K562 (cell line): ENCODE results near the gene MPZL1. TPM values are rescaled to one million over a fixed set of nuclear protein-coding genes. Genes with fewer than 3 reads are reported as not detected.

Experiments
- ATAC-seq: fragments of 200-7000 bp; cut with Tn5 transposase; 3 replicates; pipeline ENCODE4 v1.9.1; 2020; ENCODE audit warnings: moderate library complexity
- BruUV-seq: library from RNA; stranded (reverse); fragments of 400-500 nt; replicated peaks from 2 replicates; lab custom pipeline; 2021; lab: Mats Ljungman, UMichigan
- CTCF ChIA-PET: fragments of 300-600 bp; formaldehyde crosslinking; extraction: SDS; loops from one replicate; lab custom pipeline; 2021; ENCODE audit warnings: low intra/inter-chr PET ratio; lab: Yijun Ruan, JAX
- POLR2A ChIA-PET: fragments of 300-600, 350-650 bp; sonication (Branson Sonifier 250); formaldehyde crosslinking; extraction: SDS; loops from one replicate; lab custom pipeline; 2021; ENCODE audit warnings: antibody characterized with exemption, inconsistent platforms; lab: Yijun Ruan, JAX
- DNase-seq, 4 experiments: peaks; one replicate each; pipeline versions ENCODE4 v3.0.0 to v3.0.0-alpha.2; 2011 to 2018; ENCODE audit warnings: low spot score in 3 of 4, mixed read lengths in 3 of 4; ENCODE audit errors: extremely low read depth in 1 of 4
- FAIRE-seq: peaks from 2 replicates; lab custom pipeline; 2011; peaks lifted over from hg19 to GRCh38; lab: Jason Lieb, UNC
- H2AFZ ChIP-seq: 2 replicates; pipeline ENCODE4 v1.6.0; 2011; ENCODE audit warnings: low read depth, low read length, control low read depth, inconsistent platforms
- H3K27ac ChIP-seq: fragments of 200-600 bp; 3 replicates; pipeline ENCODE4 v1.8.0; 2011; ENCODE audit warnings: low read depth, mild to moderate bottlenecking, control low read depth, inconsistent platforms, low read length, moderate library complexity, mixed read lengths; ENCODE audit errors: extremely low read depth
- H3K27me3 ChIP-seq, 2 experiments: fragments of 300-600 bp in 1 of 2; 2 replicates in 1 of 2; 3 replicates in 1 of 2; pipeline versions ENCODE4 v1.6.0 to v1.8.0; 2011; ENCODE audit warnings: inconsistent platforms in 2 of 2, low read length in 2 of 2, mild to moderate bottlenecking in 1 of 2, mixed read lengths in 1 of 2, moderate library complexity in 1 of 2; ENCODE audit not compliant: control insufficient read depth in 2 of 2, insufficient read depth in 2 of 2
- H3K36me3 ChIP-seq: fragments of 300-600 bp; 3 replicates; pipeline ENCODE4 v1.8.0; 2011; ENCODE audit warnings: mild to moderate bottlenecking, low read length, inconsistent platforms; ENCODE audit not compliant: control insufficient read depth, insufficient read depth
- H3K4me1 ChIP-seq, 2 experiments: fragments of 200-600 bp in 1 of 2; replicated peaks in 1 of 2; 2 replicates in 1 of 2; 3 replicates in 1 of 2; pipeline versions ENCODE4 v1.5.1 to v1.8.0; 2011; ENCODE audit warnings: inconsistent platforms in 2 of 2, low read length in 2 of 2, mild to moderate bottlenecking in 1 of 2, mixed read lengths in 1 of 2, moderate library complexity in 1 of 2; ENCODE audit not compliant: control insufficient read depth in 2 of 2, insufficient read depth in 2 of 2
- H3K4me2 ChIP-seq: 2 replicates; pipeline ENCODE4 v1.6.1; 2011; ENCODE audit warnings: low read length, control low read depth, inconsistent platforms, mixed read lengths; ENCODE audit not compliant: insufficient read depth
- H3K4me3 ChIP-seq: fragments of 200-600 bp; sonication (generic), shearing (Covaris generic); 2 replicates; pipeline ENCODE4 v1.5.1; 2016; ENCODE audit warnings: control low read depth, inconsistent platforms
- H3K79me2 ChIP-seq: fragments of 200-600 bp; 3 replicates; pipeline ENCODE4 v1.8.0; 2011; ENCODE audit warnings: low read length, inconsistent platforms; ENCODE audit not compliant: control insufficient read depth, insufficient read depth
- H3K9ac ChIP-seq, 2 experiments: 2 replicates each; pipeline versions ENCODE4 v1.6.0 to v1.6.1; 2011; ENCODE audit warnings: low read depth in 2 of 2, low read length in 2 of 2, control low read depth in 1 of 2, inconsistent platforms in 1 of 2, mild to moderate bottlenecking in 1 of 2, mixed read lengths in 1 of 2; ENCODE audit not compliant: insufficient read depth in 1 of 2
- H3K9me1 ChIP-seq: one replicate; pipeline ENCODE4 v1.6.0; 2011; ENCODE audit warnings: inconsistent platforms, mild to moderate bottlenecking, low read length, moderate library complexity; ENCODE audit not compliant: control insufficient read depth, insufficient read depth
- H3K9me3 ChIP-seq: replicated peaks from 2 replicates; pipeline ENCODE4 v1.5.1; 2011; ENCODE audit warnings: low read depth, low read length, inconsistent platforms; ENCODE audit not compliant: control insufficient read depth, insufficient read depth
- H4K20me1 ChIP-seq: replicated peaks from 2 replicates; pipeline ENCODE4 v1.6.1; 2011; ENCODE audit warnings: low read length, inconsistent platforms, mixed read lengths; ENCODE audit not compliant: control insufficient read depth, insufficient read depth
- PRPF4 ChIP-seq: fragments of 200-400 bp; formaldehyde crosslinking; IDR thresholded peaks from one replicate; pipeline ENCODE4 v1.6.1; 2017; ENCODE audit warnings: low read length, low read depth, mild to moderate bottlenecking; ENCODE audit not compliant: insufficient read depth, poor library complexity, severe bottlenecking
- SP2 ChIP-seq: IDR thresholded peaks from 2 replicates; pipeline ENCODE4 v1.6.1; 2011; ENCODE audit warnings: mild to moderate bottlenecking, low read depth, low read length, moderate library complexity; ENCODE audit not compliant: poor library complexity, severe bottlenecking; ENCODE audit errors: extremely low read depth
- ZNF561 ChIP-seq: fragments of 450-650 bp; formaldehyde crosslinking; conservative IDR thresholded peaks from 2 replicates; pipeline ENCODE4 v1.4.0; 2020; ENCODE audit warnings: mild to moderate bottlenecking, moderate library complexity
- ZNF589 ChIP-seq: fragments of 200-800 bp; sonication (Bioruptor generic); IDR thresholded peaks from 2 replicates; pipeline ENCODE4 v1.6.1; 2016; ENCODE audit warnings: low read depth, missing genetic modification characterization, missing compliant biosample characterization
- WGBS: fragments of 100-300 bp; shearing (Covaris generic); methylation state at CpG from one replicate; pipeline ENCODE4 v1.1.6; 2016; ENCODE audit warnings: low coverage, mixed read lengths; ENCODE audit not compliant: insufficient coverage; ENCODE audit errors: missing lambda C conversion rate; 5-methylcytosine and 5-hydroxymethylcytosine counted together
- in situ Hi-C: fragments of 300-500 bp; cut with MboI; formaldehyde crosslinking; loops from 4 replicates; pipeline ENCODE4 v1.15.0; 2018; ENCODE audit warnings: inconsistent platforms, mixed read lengths
- intact Hi-C: fragments of 100-400 bp; cut with micrococcal nuclease; formaldehyde crosslinking; loops from 2 replicates; pipeline ENCODE4 v1.14.2; 2022
- polyA plus RNA-seq, 8 experiments: library from polyadenylated mRNA; depleted of rRNA in 4 of 8; stranded (reverse) in 5 of 8; unstranded in 3 of 8; fragments of >200 nt; fragmentation: Nextera tagmentation in 2 of 8; fragmentation: Illumina TruSeq in 1 of 8; extraction: Ambion mirVana in 2 of 8; extraction: Trizol in 1 of 8; gene quantifications; 2 replicates each; pipeline versions ENCODE4 v1.2.1 to v1.2.3, GENCODE V29; 2011 to 2014; ENCODE audit warnings: inconsistent platforms in 1 of 8, missing spikeins in 1 of 8
- total RNA-seq, 7 experiments: library from RNA; depleted of rRNA in 6 of 7; stranded (reverse); fragments of >200 nt in 6 of 7; fragmentation: Illumina TruSeq in 2 of 7; extraction: Trizol in 2 of 7; gene quantifications; 2 replicates each; pipeline versions ENCODE4 v1.2.1 to v1.2.3, GENCODE V29; 2011 to 2021; ENCODE audit warnings: low replicate concordance in 1 of 7
- TF ChIP-seq, protein P1 (sequence below), 3 experiments: fragments of 200-800 bp in 1 of 3; fragments of 250-450 bp in 1 of 3; fragments of 450-650 bp in 1 of 3; sonication (Bioruptor Pico) in 1 of 3; sonication (Bioruptor generic) in 1 of 3; formaldehyde crosslinking in 1 of 3; IDR thresholded peaks; 2 replicates each; pipeline versions ENCODE4 v1.6.1 to v1.8.0; 2016 to 2022; ENCODE audit warnings: mild to moderate bottlenecking in 2 of 3, missing genetic modification characterization in 2 of 3, missing compliant biosample characterization in 1 of 3, moderate library complexity in 1 of 3

MPZL1 gene
- total and polyA plus RNA-seq, 9 of the 15 experiments (the other 6 are each of a cell fraction or from before 2014, with no cell fraction given) = 14.5 to 153 (median 66.5) TPM

DNA sequence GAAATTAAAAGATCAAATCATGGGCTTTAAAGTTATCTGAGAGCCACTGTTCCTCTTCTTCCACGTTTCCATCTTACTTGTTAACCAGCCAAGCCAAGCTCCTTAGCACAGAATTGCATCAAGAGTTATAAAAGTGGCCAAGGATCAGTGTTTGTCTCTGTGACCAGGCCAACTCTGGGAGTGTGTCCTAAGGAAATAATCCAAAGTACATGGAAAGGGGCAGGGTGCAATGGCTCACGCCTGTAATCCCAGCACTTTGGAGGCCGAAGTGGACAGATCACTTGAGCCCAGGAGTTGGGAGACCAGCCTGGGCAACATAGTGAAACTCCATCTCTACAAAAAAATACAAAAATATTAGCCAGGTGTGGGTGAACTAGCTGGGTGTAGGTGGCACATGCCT is 10.0 kb upstream of the MPZL1 start:
- Histone ChIP-seq H3K4me2 (no peak overlapping the region), H3K9me1 (no peaks in the 10 kb centered on the region), H3K27ac (no peak overlapping the region), H2AFZ (no peak overlapping the region), H4K20me1 (no peaks in the 10 kb centered on the region), H3K9me3 (no peaks in the 10 kb centered on the region), H3K4me3 (no peak overlapping the region), H3K36me3 (no peaks in the 10 kb centered on the region), H3K79me2 (no peaks in the 10 kb centered on the region), H3K9ac (no peak overlapping the region), H3K4me1 (peaks cover 10 to 13% of the 10 kb centered on the region in 2 experiments), H3K27me3 (no peaks in the 10 kb centered on the region)
- POLR2A ChIA-PET = no interaction called here
- in situ Hi-C loops (no loop called here), intact Hi-C loops (no loop called here)
- no peak for FAIRE-seq
- TF ChIP-seq ZNF561 (CRISPR knock-in tag) (no peak), PRPF4 (no peak), ZNF589 (CRISPR knock-in tag) (no peak), SP2 (no peak)
- TF ChIP-seq, protein P1, sequence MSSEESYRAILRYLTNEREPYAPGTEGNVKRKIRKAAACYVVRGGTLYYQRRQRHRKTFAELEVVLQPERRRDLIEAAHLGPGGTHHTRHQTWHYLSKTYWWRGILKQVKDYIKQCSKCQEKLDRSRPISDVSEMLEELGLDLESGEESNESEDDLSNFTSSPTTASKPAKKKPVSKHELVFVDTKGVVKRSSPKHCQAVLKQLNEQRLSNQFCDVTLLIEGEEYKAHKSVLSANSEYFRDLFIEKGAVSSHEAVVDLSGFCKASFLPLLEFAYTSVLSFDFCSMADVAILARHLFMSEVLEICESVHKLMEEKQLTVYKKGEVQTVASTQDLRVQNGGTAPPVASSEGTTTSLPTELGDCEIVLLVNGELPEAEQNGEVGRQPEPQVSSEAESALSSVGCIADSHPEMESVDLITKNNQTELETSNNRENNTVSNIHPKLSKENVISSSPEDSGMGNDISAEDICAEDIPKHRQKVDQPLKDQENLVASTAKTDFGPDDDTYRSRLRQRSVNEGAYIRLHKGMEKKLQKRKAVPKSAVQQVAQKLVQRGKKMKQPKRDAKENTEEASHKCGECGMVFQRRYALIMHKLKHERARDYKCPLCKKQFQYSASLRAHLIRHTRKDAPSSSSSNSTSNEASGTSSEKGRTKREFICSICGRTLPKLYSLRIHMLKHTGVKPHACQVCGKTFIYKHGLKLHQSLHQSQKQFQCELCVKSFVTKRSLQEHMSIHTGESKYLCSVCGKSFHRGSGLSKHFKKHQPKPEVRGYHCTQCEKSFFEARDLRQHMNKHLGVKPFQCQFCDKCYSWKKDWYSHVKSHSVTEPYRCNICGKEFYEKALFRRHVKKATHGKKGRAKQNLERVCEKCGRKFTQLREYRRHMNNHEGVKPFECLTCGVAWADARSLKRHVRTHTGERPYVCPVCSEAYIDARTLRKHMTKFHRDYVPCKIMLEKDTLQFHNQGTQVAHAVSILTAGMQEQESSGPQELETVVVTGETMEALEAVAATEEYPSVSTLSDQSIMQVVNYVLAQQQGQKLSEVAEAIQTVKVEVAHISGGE (CRISPR knock-in tag; IDR thresholded peaks at IDR 0.05) = no peak
- DNase-seq = no peak
- WGBS = 61% methylated on average over 3 of the region's 3 CpGs
- BruUV-seq = no TSS peak
- CTCF ChIA-PET = no interaction called here
- no peak for ATAC-seq
